ENCODE results near the gene ABCB11.

The ABCB11 gene

GRCh38 chr2:169007356-169007755 is 23.8 kb downstream of the ABCB11 start:
- no peak for DNase-seq

- DNase-seq, result no peak
Measured at GRCh38 chr2:169006665-169007064, 24.5 kb downstream of the ABCB11 start.

GRCh38 chr2:169005994-169006393 is 25.1 kb downstream of the ABCB11 start:
- DNase-seq, result no peak

- no peak for DNase-seq
Measured at GRCh38 chr2:169005080-169005598, 26.0 kb downstream of the ABCB11 start.

GRCh38 chr2:169002161-169002738 is 28.9 kb downstream of the ABCB11 start:
- DNase-seq, result no peak

- no peak for DNase-seq
Measured at GRCh38 chr2:169001116-169001815, 29.9 kb downstream of the ABCB11 start.

- DNase-seq, result peak; percentile 14
Measured at GRCh38 chr2:168999668-169000213, 31.4 kb downstream of the ABCB11 start.

GRCh38 chr2:168998609-168999211 is 32.4 kb downstream of the ABCB11 start:
- no peak for DNase-seq

- DNase-seq, result no peak
Measured at GRCh38 chr2:168997794-168998193, 33.3 kb downstream of the ABCB11 start.

GRCh38 chr2:168997118-168997521 is 34.0 kb downstream of the ABCB11 start:
- peak; percentile 11 for DNase-seq

GRCh38 chr2:168995744-168996143 is 35.4 kb downstream of the ABCB11 start:
- no peak for DNase-seq

GRCh38 chr2:168993538-168993937 is 37.6 kb downstream of the ABCB11 start:
- DNase-seq, result no peak

- no peak for DNase-seq
Measured at GRCh38 chr2:168992591-168993349, 38.4 kb downstream of the ABCB11 start.

GRCh38 chr2:168992026-168992425 is 39.1 kb downstream of the ABCB11 start:
- DNase-seq, result no peak

GRCh38 chr2:168988755-168989154 is 42.4 kb downstream of the ABCB11 start:
- no peak for DNase-seq

GRCh38 chr2:168986398-168986943 is 44.7 kb downstream of the ABCB11 start:
- no peak for DNase-seq

- no peak for DNase-seq
Measured at GRCh38 chr2:168981651-168982050, 49.5 kb downstream of the ABCB11 start.

- no peak for DNase-seq
Measured at GRCh38 chr2:168978461-168978861, 52.7 kb downstream of the ABCB11 start.

GRCh38 chr2:168977608-168978007 is 53.5 kb downstream of the ABCB11 start:
- DNase-seq, result no peak

GRCh38 chr2:168976034-168976654 is 55.0 kb downstream of the ABCB11 start:
- no peak for DNase-seq

- no peak for DNase-seq
Measured at GRCh38 chr2:168974428-168974827, 56.7 kb downstream of the ABCB11 start.

GRCh38 chr2:168971261-168971660 is 59.9 kb downstream of the ABCB11 start:
- no peak for DNase-seq
